PC-9 (cell line): Measurements from ENCODE around the gene BRS3. TPM values are rescaled to one million over a fixed set of nuclear protein-coding genes. Genes with fewer than 3 reads are reported as not detected.

Experiments
- BruUV-seq: library from RNA; stranded (reverse); fragments of 400-500 nt; replicated peaks from 2 replicates; lab custom pipeline; 2021; lab: Mats Ljungman, UMichigan
- CTCF ChIA-PET: fragments of 300-600 bp; sonication (Branson Sonifier 250); formaldehyde crosslinking; loops from one replicate; lab custom pipeline; 2022; ENCODE audit warnings: antibody characterized with exemption; lab: Charles Lee
- POLR2A ChIA-PET: fragments of 300-600 bp; sonication (Branson Sonifier 250); formaldehyde crosslinking; loops from one replicate; lab custom pipeline; 2022; ENCODE audit warnings: antibody characterized with exemption; ENCODE audit not compliant: unreplicated experiment; lab: Charles Lee
- DNase-seq, 2 experiments: peaks; one replicate each; pipeline versions ENCODE4 v3.0.0 to v3.0.0-alpha.2; 2015 to 2022; ENCODE audit warnings: mixed read lengths in 1 of 2
- H2AFZ ChIP-seq: fragments of 200-600 bp; sonication (generic); 2 replicates; pipeline ENCODE4 v1.8.1; 2017; ENCODE audit warnings: antibody characterized with exemption
- H3F3A ChIP-seq: fragments of 200-600 bp; sonication (generic); 2 replicates; pipeline ENCODE4 v1.8.1; 2017; ENCODE audit warnings: antibody characterized with exemption, mild to moderate bottlenecking, low read depth; ENCODE audit not compliant: insufficient read depth
- H3K27ac ChIP-seq: fragments of 200-600 bp; sonication (generic); 2 replicates; pipeline ENCODE4 v1.6.1; 2016; ENCODE audit warnings: mixed run types
- H3K27me3 ChIP-seq: fragments of 200-600 bp; sonication (generic); 2 replicates; pipeline ENCODE4 v1.6.1; 2016; ENCODE audit warnings: low read depth, mixed run types; ENCODE audit not compliant: insufficient read depth
- H3K36me3 ChIP-seq: fragments of 200-600 bp; sonication (generic); 2 replicates; pipeline ENCODE4 v1.6.1; 2016; ENCODE audit warnings: low read depth, mixed run types
- H3K4me1 ChIP-seq: fragments of 200-600 bp; sonication (generic); replicated peaks from 2 replicates; pipeline ENCODE4 v1.6.1; 2016; ENCODE audit warnings: mixed run types; ENCODE audit not compliant: insufficient read depth
- H3K4me2 ChIP-seq: fragments of 200-600 bp; sonication (generic); 2 replicates; pipeline ENCODE4 v1.6.1; 2017; ENCODE audit warnings: mixed run types
- H3K4me3 ChIP-seq: fragments of 200-600 bp; sonication (generic); 2 replicates; pipeline ENCODE4 v1.6.1; 2016; ENCODE audit warnings: mixed run types
- H3K79me2 ChIP-seq: fragments of 200-600 bp; sonication (generic); 2 replicates; pipeline ENCODE4 v1.6.1; 2017; ENCODE audit warnings: low read depth, mixed run types
- H3K9me2 ChIP-seq: fragments of 200-600 bp; sonication (generic); 2 replicates; pipeline ENCODE4 v1.8.1; 2017; ENCODE audit warnings: mild to moderate bottlenecking; ENCODE audit not compliant: insufficient read depth
- H3K9me3 ChIP-seq: fragments of 200-600 bp; sonication (generic); 2 replicates; pipeline ENCODE4 v1.8.1; 2016; ENCODE audit warnings: low read depth; ENCODE audit not compliant: insufficient read depth
- H4K20me1 ChIP-seq: fragments of 200-600 bp; sonication (generic); 2 replicates; pipeline ENCODE4 v1.8.1; 2017; ENCODE audit not compliant: insufficient read depth
- CTCF ChIP-seq: fragments of 200-600 bp; sonication (generic); conservative IDR thresholded peaks from 2 replicates; pipeline ENCODE4 v1.6.1; 2017; ENCODE audit warnings: mixed run types, antibody characterized with exemption, mild to moderate bottlenecking, moderate library complexity
- EZH2 ChIP-seq: fragments of 200-600 bp; sonication (generic); IDR thresholded peaks from 2 replicates; pipeline ENCODE4 v1.8.0; 2017; ENCODE audit warnings: antibody characterized with exemption, low read depth
- intact Hi-C: fragments of 100-400 bp; cut with micrococcal nuclease; formaldehyde crosslinking; loops from one replicate; pipeline ENCODE4 v1.10.0; 2022; ENCODE audit not compliant: unreplicated experiment
- total RNA-seq: library from RNA; stranded (reverse); gene quantifications from 2 replicates; pipeline ENCODE4 v1.2.3, GENCODE V29; 2021

The BRS3 gene
- total RNA-seq, 1 experiment from 2014 or later: not detected

- Histone ChIP-seq H3K27ac (no peak overlapping the region), H3F3A (peaks cover 5% of the 10 kb centered on the region; the same call in 1 of the 2 replicates), H3K9me2 (no peaks in the 10 kb centered on the region), H3K36me3 (no peaks in the 10 kb centered on the region), H4K20me1 (no peaks in the 10 kb centered on the region), H3K4me2 (no peak overlapping the region), H3K4me1 (peaks cover 18% of the 10 kb centered on the region), H2AFZ (no peak overlapping the region), H3K9me3 (no peaks in the 10 kb centered on the region), H3K4me3 (no peak overlapping the region), H3K27me3 (no peaks in the 10 kb centered on the region), H3K79me2 (no peaks in the 10 kb centered on the region)
- intact Hi-C loops: no loop called here
- no TSS peak for BruUV-seq
- no peak for DNase-seq
- ChIA-PET POLR2A (no interaction called here), CTCF (no interaction called here)
- TF ChIP-seq CTCF (no peak), EZH2 (no peak)
Measured at GRCh38 chrX:136475236-136475635, 12.5 kb upstream of the BRS3 start.

- H3K4me3 ChIP-seq: no peak overlapping the region
- H3F3A ChIP-seq: peaks cover 5% of the 10 kb centered on the region; the same call in 1 of the 2 replicates
- no peak overlapping the region for H2AFZ ChIP-seq
- H4K20me1 ChIP-seq: no peaks in the 10 kb centered on the region
- peaks cover 18% of the 10 kb centered on the region for H3K4me1 ChIP-seq
- no peak overlapping the region for H3K27ac ChIP-seq
- TF ChIP-seq CTCF (no peak), EZH2 (no peak)
- DNase-seq: peak in 1 of 2 experiments; percentile 71
- H3K4me2 ChIP-seq: no peak overlapping the region
- intact Hi-C loops: no loop called here
- no peaks in the 10 kb centered on the region for H3K9me3 ChIP-seq
- no peaks in the 10 kb centered on the region for H3K9me2 ChIP-seq
- no TSS peak for BruUV-seq
- H3K27me3 ChIP-seq: no peaks in the 10 kb centered on the region
- CTCF ChIA-PET: no interaction called here
- no peaks in the 10 kb centered on the region for H3K36me3 ChIP-seq
- POLR2A ChIA-PET: no interaction called here
- no peaks in the 10 kb centered on the region for H3K79me2 ChIP-seq
Measured at GRCh38 chrX:136476501-136476900, 11.2 kb upstream of the BRS3 start.

GRCh38 chrX:136477026-136477425 is 10.7 kb upstream of the BRS3 start:
- Histone ChIP-seq H3K27ac (no peak overlapping the region), H3K9me2 (no peaks in the 10 kb centered on the region), H3F3A (peaks cover 5% of the 10 kb centered on the region; the same call in 1 of the 2 replicates), H3K4me2 (no peak overlapping the region), H3K79me2 (no peaks in the 10 kb centered on the region), H4K20me1 (no peaks in the 10 kb centered on the region), H3K4me3 (no peak overlapping the region), H3K4me1 (peaks cover 18% of the 10 kb centered on the region), H3K27me3 (no peaks in the 10 kb centered on the region), H2AFZ (no peak overlapping the region), H3K36me3 (no peaks in the 10 kb centered on the region), H3K9me3 (no peaks in the 10 kb centered on the region)
- TF ChIP-seq EZH2 (no peak), CTCF (no peak)
- intact Hi-C loops: no loop called here
- DNase-seq: no peak
- BruUV-seq: no TSS peak
- POLR2A ChIA-PET: no interaction called here
- CTCF ChIA-PET: interaction anchor here (0.7 kb wide), 1 partner anchor 208 kb away, joined by 3 read pairs; no protein-coding TSS in a partner anchor
